Left lung (tissue), 10 donors: Measurements from ENCODE around the gene SYCP3. TPM values are rescaled to one million over a fixed set of nuclear protein-coding genes. Genes with fewer than 3 reads are reported as not detected.

Experiments used
- ATAC-seq: fragments of 200-7000 bp; cut with Tn5 transposase; one replicate; pipeline ENCODE4 v1.9.1; 2020; ENCODE audit warnings: moderate library complexity
- DNase-seq, 4 donors: peaks; one replicate each; pipeline ENCODE4 v3.0.0-alpha.2; 2013 to 2020
- H3K27ac ChIP-seq, 2 donors: fragments of 200-600 bp; sonication (generic) in 1 of 2; one replicate each; pipeline versions ENCODE4 v1.5.0 to v1.8.0; 2020 to 2021
- H3K27me3 ChIP-seq, 2 donors: fragments of 200-600 bp; sonication (generic) in 1 of 2; one replicate each; pipeline versions ENCODE4 v1.5.0 to v1.8.0; 2020 to 2021
- H3K36me3 ChIP-seq, 2 donors: fragments of 200-600 bp; sonication (generic) in 1 of 2; one replicate each; pipeline versions ENCODE4 v1.5.0 to v1.8.0; 2020 to 2021
- H3K4me1 ChIP-seq, 2 donors: fragments of 200-600 bp; one replicate each; pipeline ENCODE4 v1.8.0; 2021
- H3K4me3 ChIP-seq, 2 donors: fragments of 200-600 bp; sonication (generic) in 1 of 2; one replicate each; pipeline versions ENCODE4 v1.5.0 to v1.8.0; 2020 to 2021; ENCODE audit warnings: mild to moderate bottlenecking in 1 of 2
- H3K9me3 ChIP-seq, 2 donors: fragments of 200-600 bp; sonication (generic) in 1 of 2; one replicate each; pipeline versions ENCODE4 v1.5.0 to v1.8.0; 2020 to 2021
- intact Hi-C, 2 donors: fragments of 100-400 bp; cut with DNase I; formaldehyde crosslinking; loops; one replicate each; pipeline versions ENCODE4 v1.11.2 to v1.14.2; 2022
- polyA plus RNA-seq, 6 donors: library from polyadenylated mRNA; unstranded; fragments of 120-200 nt; gene quantifications; one replicate each; pipeline ENCODE4 v1.2.1, GENCODE V29; 2013; ENCODE audit not compliant: insufficient read length in 6 of 6
- total RNA-seq, 2 donors: library from RNA; stranded (reverse); fragmentation: NEBNext Ultra II Directional; extraction: Animal tissue kit (Norgen Biotek cat#: 25700); gene quantifications; one replicate each; pipeline ENCODE4 v1.2.1, GENCODE V29; 2021
- TF ChIP-seq, protein P1 (sequence below), 2 donors: fragments of 200-600 bp; sonication (generic) in 1 of 2; IDR thresholded peaks; one replicate each; pipeline versions ENCODE4 v1.5.0 to v1.8.0; 2021; ENCODE audit warnings: antibody characterized with exemption in 2 of 2
- donor health status: DM: no; HTN: yes; CAD: no.
- donor health status: DM: no; HTN: no; CAD: no.

Gene SYCP3
- total and polyA plus RNA-seq, 8 donors = 0.23 to 2.5 (median 1.2) TPM

DNA sequence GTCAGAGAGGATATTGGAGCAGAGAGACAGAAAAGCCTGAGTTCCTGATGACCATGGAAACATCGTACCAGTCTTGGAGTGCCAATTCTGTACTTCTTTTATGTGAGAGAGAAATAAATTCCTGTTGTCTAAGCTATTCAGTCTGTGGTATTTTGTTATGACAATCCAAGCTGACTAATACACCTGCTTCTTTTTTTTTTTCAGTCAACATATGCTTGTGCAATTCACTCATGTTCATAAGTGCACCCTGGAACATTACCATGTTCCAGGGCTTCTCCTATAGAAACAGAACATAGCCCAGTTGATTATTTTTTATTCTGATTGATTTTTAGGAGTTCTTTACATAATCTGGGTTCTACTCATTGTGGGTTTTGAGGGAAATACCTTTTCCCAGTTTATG, 43.6 kb downstream of the SYCP3 start:
- no peaks in the 10 kb centered on the region for H3K36me3 ChIP-seq
- intact Hi-C loops = no loop called here
- H3K9me3 ChIP-seq = no peaks in the 10 kb centered on the region
- DNase-seq (no peak), ATAC-seq (peak; percentile 5)
- TF ChIP-seq, protein P1, sequence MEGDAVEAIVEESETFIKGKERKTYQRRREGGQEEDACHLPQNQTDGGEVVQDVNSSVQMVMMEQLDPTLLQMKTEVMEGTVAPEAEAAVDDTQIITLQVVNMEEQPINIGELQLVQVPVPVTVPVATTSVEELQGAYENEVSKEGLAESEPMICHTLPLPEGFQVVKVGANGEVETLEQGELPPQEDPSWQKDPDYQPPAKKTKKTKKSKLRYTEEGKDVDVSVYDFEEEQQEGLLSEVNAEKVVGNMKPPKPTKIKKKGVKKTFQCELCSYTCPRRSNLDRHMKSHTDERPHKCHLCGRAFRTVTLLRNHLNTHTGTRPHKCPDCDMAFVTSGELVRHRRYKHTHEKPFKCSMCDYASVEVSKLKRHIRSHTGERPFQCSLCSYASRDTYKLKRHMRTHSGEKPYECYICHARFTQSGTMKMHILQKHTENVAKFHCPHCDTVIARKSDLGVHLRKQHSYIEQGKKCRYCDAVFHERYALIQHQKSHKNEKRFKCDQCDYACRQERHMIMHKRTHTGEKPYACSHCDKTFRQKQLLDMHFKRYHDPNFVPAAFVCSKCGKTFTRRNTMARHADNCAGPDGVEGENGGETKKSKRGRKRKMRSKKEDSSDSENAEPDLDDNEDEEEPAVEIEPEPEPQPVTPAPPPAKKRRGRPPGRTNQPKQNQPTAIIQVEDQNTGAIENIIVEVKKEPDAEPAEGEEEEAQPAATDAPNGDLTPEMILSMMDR (IDR thresholded peaks at IDR 0.05) = no peak
- peaks cover 23 to 41% of the 10 kb centered on the region in 2 donors for H3K4me1 ChIP-seq
- H3K27ac ChIP-seq = no peak overlapping the region
- no peak overlapping the region for H3K4me3 ChIP-seq
- H3K27me3 ChIP-seq = no peaks in the 10 kb centered on the region

GRCh38 chr12:101694986-101695385, 44.3 kb downstream of the SYCP3 start:
- H3K4me3 ChIP-seq = no peak overlapping the region
- no peaks in the 10 kb centered on the region for H3K27me3 ChIP-seq
- peaks cover 18 to 33% of the 10 kb centered on the region in 2 donors for H3K4me1 ChIP-seq
- intact Hi-C loops = no loop called here
- TF ChIP-seq, protein P1 (IDR thresholded peaks at IDR 0.05) = no peak
- ATAC-seq = no peak
- no peaks in the 10 kb centered on the region for H3K36me3 ChIP-seq
- H3K9me3 ChIP-seq = no peaks in the 10 kb centered on the region
- H3K27ac ChIP-seq = no peak overlapping the region
- DNase-seq = no peak

GRCh38 chr12:101694297-101694848, 44.9 kb downstream of the SYCP3 start:
- no peaks in the 10 kb centered on the region for H3K9me3 ChIP-seq
- DNase-seq (no peak), ATAC-seq (no peak)
- no peaks in the 10 kb centered on the region for H3K27me3 ChIP-seq
- H3K4me3 ChIP-seq = no peak overlapping the region
- peaks cover 14 to 27% of the 10 kb centered on the region in 2 donors for H3K4me1 ChIP-seq
- TF ChIP-seq, protein P1 (IDR thresholded peaks at IDR 0.05) = no peak
- H3K27ac ChIP-seq = no peak overlapping the region
- intact Hi-C loops = no loop called here
- H3K36me3 ChIP-seq = no peaks in the 10 kb centered on the region

DNA sequence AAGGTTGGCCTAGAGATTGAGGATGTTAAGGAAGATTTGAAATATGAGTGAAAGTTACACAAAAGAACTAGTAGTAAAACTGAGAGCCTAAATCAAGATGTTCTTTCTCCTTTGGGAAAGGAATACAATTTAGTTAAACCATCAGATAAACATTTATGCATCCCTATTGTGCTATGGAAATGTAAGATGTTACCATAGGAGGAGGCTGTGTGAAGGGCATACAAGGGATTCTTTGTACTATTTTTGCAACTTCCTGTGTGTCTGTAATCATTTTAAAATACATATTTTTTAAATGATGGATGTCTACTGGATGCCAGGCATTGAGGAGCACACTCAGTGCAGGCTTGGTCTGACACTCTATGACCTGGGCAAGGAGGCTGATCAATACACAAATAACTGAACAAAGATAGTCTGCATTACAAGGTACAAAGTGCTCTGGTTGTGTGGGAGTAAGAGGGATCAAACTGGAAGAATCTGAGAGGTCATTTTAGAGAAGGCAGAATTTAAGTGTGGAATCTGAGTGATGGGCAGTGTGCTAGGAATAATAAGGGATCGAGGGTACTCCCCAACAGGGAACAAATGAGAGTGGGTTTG, 47.7 kb downstream of the SYCP3 start:
- Histone ChIP-seq H3K4me1 (peaks cover 5 to 11% of the 10 kb centered on the region in 2 donors), H3K4me3 (no peak overlapping the region), H3K9me3 (no peaks in the 10 kb centered on the region), H3K36me3 (no peaks in the 10 kb centered on the region), H3K27me3 (no peaks in the 10 kb centered on the region), H3K27ac (no peak overlapping the region)
- intact Hi-C loops = no loop called here
- DNase-seq (no peak), ATAC-seq (no peak)
- TF ChIP-seq, protein P1 (IDR thresholded peaks at IDR 0.05) = no peak

DNA sequence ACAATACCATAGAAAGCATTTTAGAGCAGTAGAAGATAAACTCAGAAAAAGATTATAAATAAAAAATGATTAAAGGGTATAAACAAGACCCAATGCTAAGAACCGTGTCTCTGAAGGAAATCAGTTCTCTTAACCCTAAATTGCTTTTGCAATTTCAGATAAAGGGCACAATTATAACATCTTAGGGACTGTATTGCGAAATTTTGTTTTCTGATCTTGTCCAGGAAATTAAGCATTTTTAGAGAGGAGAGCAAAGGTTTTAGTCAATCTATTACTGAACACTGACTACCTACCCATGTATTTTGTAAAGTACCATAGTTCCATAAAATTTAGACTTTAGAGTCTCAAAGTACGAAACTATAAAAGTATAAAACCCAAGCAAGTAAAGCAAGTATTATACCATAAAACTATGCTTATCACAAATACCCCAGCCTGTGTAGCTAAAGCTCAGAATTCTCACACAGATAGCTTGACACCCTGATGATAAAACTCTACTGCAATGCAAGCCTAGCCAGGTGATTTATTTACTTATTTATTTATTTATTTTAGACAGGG, 48.6 kb downstream of the SYCP3 start:
- Histone ChIP-seq H3K4me1 (peaks cover 0 to 2% of the 10 kb centered on the region in 2 donors), H3K36me3 (no peaks in the 10 kb centered on the region), H3K27ac (no peak overlapping the region), H3K27me3 (no peaks in the 10 kb centered on the region), H3K9me3 (no peaks in the 10 kb centered on the region), H3K4me3 (no peak overlapping the region)
- intact Hi-C loops = no loop called here
- ATAC-seq (no peak), DNase-seq (no peak)
- TF ChIP-seq, protein P1 (IDR thresholded peaks at IDR 0.05) = no peak
